Measurements from ENCODE around the gene SSU72. TPM values are rescaled to one million over a fixed set of nuclear protein-coding genes. Genes with fewer than 3 reads are reported as not detected.
"Not testable (repeated sequence)": the region's sequence is repeated elsewhere in the genome, so short reads cannot be mapped to it uniquely, and the experiment has no call there.

Gene SSU72
- polyA plus RNA-seq, 1 donor from 2014 or later: 56.2 TPM

DNA sequence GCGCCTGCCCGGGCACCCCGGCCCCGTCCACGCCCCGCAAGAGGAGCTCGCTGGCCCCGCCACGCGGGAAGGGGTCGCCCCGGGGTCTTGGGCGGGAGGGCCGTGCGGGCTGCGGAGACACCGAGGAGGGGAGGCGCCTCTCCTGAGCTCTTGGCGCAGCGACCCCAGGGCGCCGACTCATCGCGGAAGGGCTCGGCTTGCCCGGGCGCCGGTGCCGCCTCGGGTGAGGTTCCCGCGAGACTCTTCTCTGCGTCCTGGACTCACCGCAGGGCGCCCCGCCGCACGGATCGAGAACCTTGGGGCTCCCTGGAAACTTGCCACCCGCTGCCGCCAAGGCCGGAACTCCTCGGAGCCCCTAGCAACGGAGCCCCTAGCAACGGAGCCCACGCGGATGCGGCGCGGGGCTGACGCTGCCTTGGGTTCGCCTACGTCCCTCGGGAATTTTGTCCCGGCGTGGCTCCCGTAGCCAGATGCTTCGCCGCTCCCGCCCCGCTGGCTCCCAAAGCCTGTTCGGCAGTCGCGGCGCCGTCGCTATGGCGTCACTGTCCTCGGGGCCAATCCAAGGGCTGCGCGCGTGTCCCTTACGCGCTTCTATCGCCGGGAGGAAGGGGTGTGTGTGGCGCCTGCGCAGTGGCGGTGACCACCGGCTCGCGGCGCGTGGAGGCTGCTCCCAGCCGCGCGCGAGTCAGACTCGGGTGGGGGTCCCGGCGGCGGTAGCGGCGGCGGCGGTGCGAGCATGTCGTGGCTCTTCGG is 63.0 kb downstream of the SSU72 start, which contains the start of gene ATAD3A:
ATAD3A (plus strand) TSS at position 630 of the 753 bp plus-strand sequence; CDS start at position 737, 107 bp downstream.
- no peaks in the 10 kb centered on the region for H3K79me2 ChIP-seq (replicated peaks; ENCODE audit: insufficient read depth, low read length)
- peak within 1 kb of the TSS; percentile 60 for H3K4me2 ChIP-seq (ENCODE audit: low read length)
- no peaks in the 10 kb centered on the region for H4K20me1 ChIP-seq (ENCODE audit: insufficient read depth)
- H3K4me3 ChIP-seq (ENCODE audit: low read length): peak within 1 kb of the TSS; percentile 95
- H3K27ac ChIP-seq (ENCODE audit: low read length): peak within 1 kb of the TSS; percentile 69
- H3K27me3 ChIP-seq (ENCODE audit: insufficient read depth, low read depth, low read length): no peaks in the 10 kb centered on the region
- peak within 1 kb of the TSS; percentile 56 for H2AFZ ChIP-seq (ENCODE audit: low read depth, low read length)
- H3F3A ChIP-seq (ENCODE audit: insufficient read depth, low read length, poor library complexity, severe bottlenecking): no peaks in the 10 kb centered on the region
- H3K9me2 ChIP-seq (ENCODE audit: insufficient read depth, low read length): no peaks in the 10 kb centered on the region
- no peaks in the 10 kb centered on the region for H3K9me3 ChIP-seq (ENCODE audit: low read length)
- TF ChIP-seq SMC3 (conservative IDR thresholded peaks at IDR 0.05; ENCODE audit: poor library complexity): peak; percentile 58
- TF ChIP-seq, protein P1, sequence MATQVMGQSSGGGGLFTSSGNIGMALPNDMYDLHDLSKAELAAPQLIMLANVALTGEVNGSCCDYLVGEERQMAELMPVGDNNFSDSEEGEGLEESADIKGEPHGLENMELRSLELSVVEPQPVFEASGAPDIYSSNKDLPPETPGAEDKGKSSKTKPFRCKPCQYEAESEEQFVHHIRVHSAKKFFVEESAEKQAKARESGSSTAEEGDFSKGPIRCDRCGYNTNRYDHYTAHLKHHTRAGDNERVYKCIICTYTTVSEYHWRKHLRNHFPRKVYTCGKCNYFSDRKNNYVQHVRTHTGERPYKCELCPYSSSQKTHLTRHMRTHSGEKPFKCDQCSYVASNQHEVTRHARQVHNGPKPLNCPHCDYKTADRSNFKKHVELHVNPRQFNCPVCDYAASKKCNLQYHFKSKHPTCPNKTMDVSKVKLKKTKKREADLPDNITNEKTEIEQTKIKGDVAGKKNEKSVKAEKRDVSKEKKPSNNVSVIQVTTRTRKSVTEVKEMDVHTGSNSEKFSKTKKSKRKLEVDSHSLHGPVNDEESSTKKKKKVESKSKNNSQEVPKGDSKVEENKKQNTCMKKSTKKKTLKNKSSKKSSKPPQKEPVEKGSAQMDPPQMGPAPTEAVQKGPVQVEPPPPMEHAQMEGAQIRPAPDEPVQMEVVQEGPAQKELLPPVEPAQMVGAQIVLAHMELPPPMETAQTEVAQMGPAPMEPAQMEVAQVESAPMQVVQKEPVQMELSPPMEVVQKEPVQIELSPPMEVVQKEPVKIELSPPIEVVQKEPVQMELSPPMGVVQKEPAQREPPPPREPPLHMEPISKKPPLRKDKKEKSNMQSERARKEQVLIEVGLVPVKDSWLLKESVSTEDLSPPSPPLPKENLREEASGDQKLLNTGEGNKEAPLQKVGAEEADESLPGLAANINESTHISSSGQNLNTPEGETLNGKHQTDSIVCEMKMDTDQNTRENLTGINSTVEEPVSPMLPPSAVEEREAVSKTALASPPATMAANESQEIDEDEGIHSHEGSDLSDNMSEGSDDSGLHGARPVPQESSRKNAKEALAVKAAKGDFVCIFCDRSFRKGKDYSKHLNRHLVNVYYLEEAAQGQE (IDR thresholded peaks at IDR 0.05; ENCODE audit: borderline replicate concordance): no peak
- TF ChIP-seq TAF1 (IDR thresholded peaks at IDR 0.05; ENCODE audit: low read depth): no peak
- peak; percentile 80 for TF ChIP-seq EP300 (conservative IDR thresholded peaks at IDR 0.05; ENCODE audit: poor library complexity, severe bottlenecking)
- TF ChIP-seq POLR2AphosphoS5 (IDR thresholded peaks at IDR 0.05): peak; percentile 76
- TF ChIP-seq, protein P2, sequence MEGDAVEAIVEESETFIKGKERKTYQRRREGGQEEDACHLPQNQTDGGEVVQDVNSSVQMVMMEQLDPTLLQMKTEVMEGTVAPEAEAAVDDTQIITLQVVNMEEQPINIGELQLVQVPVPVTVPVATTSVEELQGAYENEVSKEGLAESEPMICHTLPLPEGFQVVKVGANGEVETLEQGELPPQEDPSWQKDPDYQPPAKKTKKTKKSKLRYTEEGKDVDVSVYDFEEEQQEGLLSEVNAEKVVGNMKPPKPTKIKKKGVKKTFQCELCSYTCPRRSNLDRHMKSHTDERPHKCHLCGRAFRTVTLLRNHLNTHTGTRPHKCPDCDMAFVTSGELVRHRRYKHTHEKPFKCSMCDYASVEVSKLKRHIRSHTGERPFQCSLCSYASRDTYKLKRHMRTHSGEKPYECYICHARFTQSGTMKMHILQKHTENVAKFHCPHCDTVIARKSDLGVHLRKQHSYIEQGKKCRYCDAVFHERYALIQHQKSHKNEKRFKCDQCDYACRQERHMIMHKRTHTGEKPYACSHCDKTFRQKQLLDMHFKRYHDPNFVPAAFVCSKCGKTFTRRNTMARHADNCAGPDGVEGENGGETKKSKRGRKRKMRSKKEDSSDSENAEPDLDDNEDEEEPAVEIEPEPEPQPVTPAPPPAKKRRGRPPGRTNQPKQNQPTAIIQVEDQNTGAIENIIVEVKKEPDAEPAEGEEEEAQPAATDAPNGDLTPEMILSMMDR (IDR thresholded peaks at IDR 0.05; ENCODE audit: poor library complexity, severe bottlenecking): no peak
- no peak for TF ChIP-seq EZH2 (IDR thresholded peaks at IDR 0.05; ENCODE audit: borderline replicate concordance, insufficient read depth, low read length, poor library complexity, severe bottlenecking)
- peak; percentile 44 for TF ChIP-seq RAD21 (conservative IDR thresholded peaks at IDR 0.05)
- TF ChIP-seq MXI1 (conservative IDR thresholded peaks at IDR 0.05; ENCODE audit: poor library complexity, severe bottlenecking): peak; percentile 97
- H3K9ac ChIP-seq (ENCODE audit: low read length): peak within 1 kb of the TSS; percentile 72
- H3K36me3 ChIP-seq (ENCODE audit: insufficient read depth, low read length): no peaks in the 10 kb centered on the region

DNA sequence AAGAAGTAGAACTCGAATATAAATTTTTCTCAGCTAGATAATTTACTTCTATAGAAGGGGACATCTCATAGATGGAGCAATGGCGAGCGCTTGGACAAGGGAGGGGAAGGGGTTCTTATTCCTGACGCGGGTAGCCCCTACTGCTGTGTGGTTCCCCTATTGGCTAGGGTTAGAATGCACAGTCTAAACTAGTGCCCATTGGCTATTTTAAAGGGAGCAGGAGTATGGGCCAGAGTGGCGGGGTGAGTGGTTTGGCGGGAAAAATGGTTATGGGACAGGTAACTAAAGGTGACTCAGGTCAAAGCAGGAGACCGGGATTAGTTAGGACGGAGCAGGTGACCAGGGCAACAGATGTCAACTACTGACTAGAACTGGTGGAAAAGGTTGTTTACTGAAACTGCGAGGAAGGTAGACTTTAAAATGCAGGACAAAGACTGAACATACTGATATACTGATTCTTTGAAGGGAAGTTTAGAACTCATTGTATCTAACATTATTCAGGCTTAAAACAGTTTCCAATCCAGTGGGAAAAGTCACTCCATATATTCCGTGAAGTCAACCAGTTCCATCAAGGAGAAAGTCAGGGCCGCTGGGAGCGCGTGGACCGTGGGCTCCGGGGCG is 63.6 kb downstream of the SSU72 start:
- no peaks in the 10 kb centered on the region for H3K9me3 ChIP-seq (ENCODE audit: low read length)
- peak overlapping the region; percentile 72 for H3K9ac ChIP-seq (ENCODE audit: low read length)
- no peaks in the 10 kb centered on the region for H3K36me3 ChIP-seq (ENCODE audit: insufficient read depth, low read length)
- H3K79me2 ChIP-seq (replicated peaks; ENCODE audit: insufficient read depth, low read length): no peaks in the 10 kb centered on the region
- H3K27ac ChIP-seq (ENCODE audit: low read length): peak overlapping the region; percentile 69
- peak overlapping the region; percentile 95 for H3K4me3 ChIP-seq (ENCODE audit: low read length)
- H3K4me2 ChIP-seq (ENCODE audit: low read length): peak overlapping the region; percentile 60
- no peaks in the 10 kb centered on the region for H4K20me1 ChIP-seq (ENCODE audit: insufficient read depth)
- no peaks in the 10 kb centered on the region for H3F3A ChIP-seq (ENCODE audit: insufficient read depth, low read length, poor library complexity, severe bottlenecking)
- no peak overlapping the region for H2AFZ ChIP-seq (ENCODE audit: low read depth, low read length)
- H3K27me3 ChIP-seq (ENCODE audit: insufficient read depth, low read depth, low read length): no peaks in the 10 kb centered on the region
- TF ChIP-seq TAF1 (IDR thresholded peaks at IDR 0.05; ENCODE audit: low read depth) (no peak), EZH2 (IDR thresholded peaks at IDR 0.05; ENCODE audit: borderline replicate concordance, insufficient read depth, low read length, poor library complexity, severe bottlenecking) (no peak), POLR2AphosphoS5 (IDR thresholded peaks at IDR 0.05) (no peak)
- no peaks in the 10 kb centered on the region for H3K9me2 ChIP-seq (ENCODE audit: insufficient read depth, low read length)

DNA sequence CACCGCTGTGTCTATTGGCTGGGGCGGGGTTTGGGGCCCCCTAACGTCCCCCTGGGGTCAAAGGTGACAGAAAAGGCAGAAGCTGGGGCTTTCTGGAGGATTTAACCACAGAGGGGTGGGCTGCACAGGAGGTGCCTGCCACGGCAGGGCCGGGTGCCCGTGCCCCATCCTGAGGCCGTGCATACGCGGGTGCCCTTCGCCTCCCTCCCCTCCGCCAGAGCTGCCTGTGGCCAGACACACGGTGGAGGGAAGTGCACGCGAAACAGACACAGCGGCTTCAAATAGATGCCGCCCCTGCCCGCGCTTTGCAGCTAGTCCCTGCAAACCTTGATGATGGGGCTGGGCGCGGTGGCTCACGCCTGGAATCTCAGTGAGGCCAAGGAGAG is 65.2 kb downstream of the SSU72 start:
- not testable (repeated sequence) for H3K9ac ChIP-seq (ENCODE audit: low read length); H4K20me1 ChIP-seq (ENCODE audit: insufficient read depth); H3K79me2 ChIP-seq (replicated peaks; ENCODE audit: insufficient read depth, low read length); H3F3A ChIP-seq (ENCODE audit: insufficient read depth, low read length, poor library complexity, severe bottlenecking); H3K4me2 ChIP-seq (ENCODE audit: low read length); H3K4me3 ChIP-seq (ENCODE audit: low read length); H3K27me3 ChIP-seq (ENCODE audit: insufficient read depth, low read depth, low read length); H3K9me2 ChIP-seq (ENCODE audit: insufficient read depth, low read length); H3K27ac ChIP-seq (ENCODE audit: low read length); H2AFZ ChIP-seq (ENCODE audit: low read depth, low read length); H3K9me3 ChIP-seq (ENCODE audit: low read length); H3K36me3 ChIP-seq (ENCODE audit: insufficient read depth, low read length)

DNA sequence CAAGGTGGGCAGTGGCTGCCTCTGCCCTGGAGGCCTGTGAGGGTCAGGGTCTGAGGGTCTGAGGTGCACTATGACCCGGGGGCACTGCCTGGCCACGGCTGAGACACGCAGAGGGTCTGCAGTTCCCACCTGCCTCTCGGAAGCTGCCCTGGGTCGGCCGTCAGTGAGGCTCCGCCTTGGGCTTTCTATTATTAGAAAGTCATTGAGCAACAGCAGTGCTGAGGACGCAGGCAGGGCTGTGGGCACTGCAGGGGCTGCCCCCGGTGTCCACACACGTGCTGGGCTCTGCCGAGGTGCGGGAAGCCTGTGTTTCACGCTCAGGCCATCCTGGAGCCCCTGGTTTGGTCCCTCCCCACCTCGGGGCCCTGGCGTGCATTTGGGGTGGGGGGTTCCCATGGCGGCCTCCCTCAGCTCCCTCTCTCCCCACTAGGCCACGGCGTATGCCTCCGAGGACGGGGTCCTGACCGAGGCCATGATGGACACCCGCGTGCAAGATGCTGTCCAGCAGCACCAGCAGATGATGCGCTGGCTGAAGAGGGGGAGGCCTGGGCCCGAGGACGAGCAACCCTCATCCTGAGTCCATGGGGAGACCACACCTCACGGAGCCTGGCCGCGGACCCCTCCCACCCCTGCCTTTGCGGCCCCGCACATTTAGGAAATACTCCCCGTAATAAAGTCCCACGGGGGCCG is 65.7 kb downstream of the SSU72 start:
- not testable (repeated sequence) for H3K9me2 ChIP-seq (ENCODE audit: insufficient read depth, low read length); H3K4me3 ChIP-seq (ENCODE audit: low read length); H3K9me3 ChIP-seq (ENCODE audit: low read length); H4K20me1 ChIP-seq (ENCODE audit: insufficient read depth); H3K27me3 ChIP-seq (ENCODE audit: insufficient read depth, low read depth, low read length); H3K36me3 ChIP-seq (ENCODE audit: insufficient read depth, low read length); H3K4me2 ChIP-seq (ENCODE audit: low read length); H3F3A ChIP-seq (ENCODE audit: insufficient read depth, low read length, poor library complexity, severe bottlenecking); H3K79me2 ChIP-seq (replicated peaks; ENCODE audit: insufficient read depth, low read length); H2AFZ ChIP-seq (ENCODE audit: low read depth, low read length); H3K9ac ChIP-seq (ENCODE audit: low read length); H3K27ac ChIP-seq (ENCODE audit: low read length)

Data from neural cell (in vitro differentiated cells).